Activated CD8-positive, alpha-beta memory T cell treated with anti-CD3 and anti-CD28 coated beads, Interleukin-2, amount 50 U/mL, for 24 hours (primary cell): Measurements from ENCODE around the gene MEGF6.

Experiments
- DNase-seq: peaks from one replicate; pipeline ENCODE4 v3.0.0-alpha.2; 2020; ENCODE audit errors: extremely low read depth

Gene MEGF6

GRCh38 chr1:3555131-3555920, 56.0 kb downstream of the MEGF6 start:
- no peak for DNase-seq

- no peak for DNase-seq
Observed at GRCh38 chr1:3553940-3554223, 57.4 kb downstream of the MEGF6 start.

- no peak for DNase-seq
Observed at GRCh38 chr1:3553166-3553939, 58.0 kb downstream of the MEGF6 start.

- DNase-seq: no peak
Observed at GRCh38 chr1:3552751-3553150, 58.6 kb downstream of the MEGF6 start.

- DNase-seq: no peak
Observed at GRCh38 chr1:3552176-3552575, 59.1 kb downstream of the MEGF6 start.

- DNase-seq: no peak
Observed at GRCh38 chr1:3551711-3552110, 59.6 kb downstream of the MEGF6 start.

- no peak for DNase-seq
Observed at GRCh38 chr1:3551290-3551678, 60.0 kb downstream of the MEGF6 start.

GRCh38 chr1:3550511-3551289, 60.6 kb downstream of the MEGF6 start:
- DNase-seq: no peak

- DNase-seq: no peak
Observed at GRCh38 chr1:3548895-3549294, 62.4 kb downstream of the MEGF6 start.

- DNase-seq: no peak
Observed at GRCh38 chr1:3548156-3548893, 63.0 kb downstream of the MEGF6 start.

- no peak for DNase-seq
Observed at GRCh38 chr1:3547055-3548005, 64.0 kb downstream of the MEGF6 start.

- DNase-seq: no peak
Observed at GRCh38 chr1:3546048-3546384, 65.3 kb downstream of the MEGF6 start.

- DNase-seq: no peak
Observed at GRCh38 chr1:3545363-3546047, 65.8 kb downstream of the MEGF6 start.

- no peak for DNase-seq
Observed at GRCh38 chr1:3544040-3544977, 67.0 kb downstream of the MEGF6 start.

- no peak for DNase-seq
Observed at GRCh38 chr1:3543076-3544039, 68.0 kb downstream of the MEGF6 start.

GRCh38 chr1:3542676-3543075, 68.6 kb downstream of the MEGF6 start:
- no peak for DNase-seq

GRCh38 chr1:3541936-3542335, 69.4 kb downstream of the MEGF6 start:
- no peak for DNase-seq

GRCh38 chr1:3541465-3541864, 69.8 kb downstream of the MEGF6 start:
- no peak for DNase-seq
